Small intestine (tissue), 7 donors: ENCODE measurements around the gene TTLL13. TPM values are rescaled to one million over a fixed set of nuclear protein-coding genes. Genes with fewer than 3 reads are reported as not detected.
"Not testable (repeated sequence)": the region's sequence is repeated elsewhere in the genome, so short reads cannot be mapped to it uniquely, and the experiment has no call there.

Experiments
- DNase-seq, 2 donors: peaks; one replicate each; pipeline versions ENCODE4 v3.0.0 to v3.0.0-alpha.2; 2013
- FAIRE-seq: peaks from 2 replicates; lab custom pipeline; 2012; peaks lifted over from hg19 to GRCh38; lab: Jason Lieb, UNC
- H3K27ac ChIP-seq, 3 donors: one replicate each; pipeline ENCODE4 v1.5.1; 2013; ENCODE audit warnings: low read length in 2 of 3, mild to moderate bottlenecking in 2 of 3, control low read depth in 1 of 3, inconsistent platforms in 1 of 3, low read depth in 1 of 3, moderate library complexity in 1 of 3
- H3K27me3 ChIP-seq, 3 donors: one replicate each; pipeline ENCODE4 v1.6.1; 2013; ENCODE audit warnings: low read length in 3 of 3, inconsistent platforms in 1 of 3; ENCODE audit not compliant: control insufficient read depth in 3 of 3, insufficient read depth in 3 of 3
- H3K36me3 ChIP-seq, 3 donors: one replicate each; pipeline ENCODE4 v1.6.1; 2013; ENCODE audit warnings: low read length in 3 of 3, inconsistent platforms in 1 of 3, low read depth in 1 of 3, mild to moderate bottlenecking in 1 of 3, moderate library complexity in 1 of 3; ENCODE audit not compliant: control insufficient read depth in 3 of 3, insufficient read depth in 2 of 3
- H3K4me1 ChIP-seq, 3 donors: one replicate each; pipeline ENCODE4 v1.6.1; 2013; ENCODE audit warnings: low read length in 2 of 3, inconsistent platforms in 1 of 3, low read depth in 1 of 3, mild to moderate bottlenecking in 1 of 3, moderate library complexity in 1 of 3; ENCODE audit not compliant: control insufficient read depth in 3 of 3, insufficient read depth in 2 of 3
- H3K4me3 ChIP-seq, 3 donors: one replicate each; pipeline ENCODE4 v1.5.1; 2013; ENCODE audit warnings: low read length in 3 of 3, control low read depth in 1 of 3, inconsistent platforms in 1 of 3, low read depth in 1 of 3, mild to moderate bottlenecking in 1 of 3, moderate library complexity in 1 of 3
- H3K9me3 ChIP-seq, 2 donors: one replicate each; pipeline ENCODE4 v1.6.1; 2013; ENCODE audit warnings: low read depth in 1 of 2, low read length in 1 of 2; ENCODE audit not compliant: control insufficient read depth in 2 of 2, insufficient read depth in 1 of 2
- whole genome bisulfite sequencing, 3 donors: extraction: QIAGEN DNeasy Blood & Tissue Kit; methylation state at CpG; one replicate each; pipeline ENCODE4 v1.1.7; 2013; 5-methylcytosine and 5-hydroxymethylcytosine counted together
- polyA plus RNA-seq, 4 donors: library from polyadenylated mRNA; stranded (reverse) in 3 of 4; unstranded in 1 of 4; fragments of 200-250 nt in 3 of 4; fragments of 120-200 nt in 1 of 4; gene quantifications; one replicate each; pipeline versions ENCODE4 v1.2.1 to v1.2.3, GENCODE V29; 2013
- donor health status: healthy with polysubstance abuse.
- donor health status: control.
- donor health status: control.
- donor health status: Bipolar disorder and iron deficiency.
- donor health status: healthy.

Gene TTLL13
- polyA plus RNA-seq, 4 donors = 0.07 to 0.45 (median 0.27) TPM; not detected in 1

DNA sequence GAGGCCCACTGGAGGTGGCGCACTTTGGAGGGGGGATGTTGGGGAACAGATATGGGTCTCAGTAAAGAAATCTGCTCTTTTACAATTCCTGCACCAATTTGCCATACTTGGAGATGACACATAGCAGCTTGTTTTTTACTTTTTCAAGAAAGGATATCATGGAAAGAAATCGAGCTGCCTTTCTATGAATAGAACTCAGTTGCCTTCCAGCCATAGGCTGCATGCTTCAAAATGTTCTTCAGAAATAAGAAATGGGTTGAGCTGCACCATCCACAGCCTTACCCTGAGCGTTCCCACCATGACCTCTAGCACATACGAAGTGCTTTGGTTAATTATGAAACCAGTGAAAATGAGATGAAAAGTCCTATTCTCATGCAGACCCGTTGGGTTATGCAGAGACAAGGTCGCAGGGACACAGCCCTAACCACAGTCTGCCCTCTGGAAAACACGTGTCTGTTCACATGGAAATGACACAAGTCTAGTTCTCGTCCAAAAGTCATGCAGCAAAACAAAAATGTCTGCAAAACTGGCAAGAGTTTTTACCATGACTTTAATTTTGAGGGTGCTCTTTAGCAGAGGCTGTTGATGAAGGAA is 52.4 kb downstream of the TTLL13 start:
- H3K4me1 ChIP-seq = peaks cover 0 to 8% (median 0%) of the 10 kb centered on the region in 3 donors
- H3K27me3 ChIP-seq = no peaks in the 10 kb centered on the region
- no peak for DNase-seq
- no peaks in the 10 kb centered on the region for H3K9me3 ChIP-seq
- H3K4me3 ChIP-seq = no peak overlapping the region
- H3K36me3 ChIP-seq = no peaks in the 10 kb centered on the region
- H3K27ac ChIP-seq = no peak overlapping the region
- 71 to 85% (median 75%) methylated on average over 8 of the region's 8 CpGs for WGBS, 3 donors
- no peak for FAIRE-seq

DNA sequence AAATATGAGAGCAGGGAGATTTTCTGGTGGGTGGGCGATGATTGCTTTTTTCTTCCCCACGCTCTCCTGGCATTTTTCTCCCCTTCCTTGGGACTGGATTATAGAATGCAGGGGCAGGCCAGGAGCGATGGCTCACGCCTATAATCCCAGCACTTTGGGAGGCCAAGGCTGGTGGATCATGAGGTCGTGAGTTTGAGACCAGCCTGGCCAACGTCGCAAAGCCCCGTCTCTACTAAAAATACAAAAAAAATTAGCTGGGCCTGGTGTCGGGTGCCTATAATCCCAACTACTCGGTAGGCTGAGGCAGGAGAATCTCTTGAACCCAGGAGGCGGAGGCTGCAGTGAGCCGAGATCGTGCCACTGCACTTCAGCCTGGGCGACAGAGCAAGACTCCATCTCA is 56.0 kb downstream of the TTLL13 start:
- not testable (repeated sequence) for FAIRE-seq, H3K9me3 ChIP-seq, H3K27ac ChIP-seq, DNase-seq, H3K4me3 ChIP-seq, H3K36me3 ChIP-seq, H3K27me3 ChIP-seq
- 92 to 95% (median 95%) methylated on average over 14 of the region's 14 CpGs for WGBS, 3 donors
- H3K4me1 ChIP-seq = peaks cover 0 to 11% (median 0%) of the 10 kb centered on the region in 3 donors

DNA sequence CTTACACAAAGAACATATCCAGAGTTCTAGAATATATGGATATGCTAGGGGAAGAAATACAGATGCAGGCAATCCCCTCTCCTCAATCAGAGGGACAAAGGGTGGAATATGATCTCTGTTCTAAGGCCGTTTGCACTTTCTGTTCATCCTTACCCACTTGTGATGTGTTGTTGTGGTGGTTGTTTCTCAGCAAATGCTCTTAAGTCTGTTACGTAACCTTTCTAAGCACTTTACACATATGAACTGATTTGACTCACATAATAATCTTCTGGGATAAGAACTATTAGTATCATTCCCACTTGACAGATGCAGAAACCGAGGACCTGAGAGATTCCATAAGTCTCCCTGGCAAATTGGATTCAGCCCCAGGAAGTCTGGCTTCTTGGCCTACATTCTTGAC is 56.6 kb downstream of the TTLL13 start:
- Histone ChIP-seq H3K4me1 (peaks cover 0 to 11% (median 0%) of the 10 kb centered on the region in 3 donors), H3K36me3 (no peaks in the 10 kb centered on the region), H3K27ac (no peak overlapping the region), H3K27me3 (no peaks in the 10 kb centered on the region), H3K9me3 (no peaks in the 10 kb centered on the region), H3K4me3 (no peak overlapping the region)
- no peak for DNase-seq
- WGBS, 3 donors = 67 to 77% (median 76%) methylated on average over 3 of the region's 3 CpGs
- FAIRE-seq = no peak

DNA sequence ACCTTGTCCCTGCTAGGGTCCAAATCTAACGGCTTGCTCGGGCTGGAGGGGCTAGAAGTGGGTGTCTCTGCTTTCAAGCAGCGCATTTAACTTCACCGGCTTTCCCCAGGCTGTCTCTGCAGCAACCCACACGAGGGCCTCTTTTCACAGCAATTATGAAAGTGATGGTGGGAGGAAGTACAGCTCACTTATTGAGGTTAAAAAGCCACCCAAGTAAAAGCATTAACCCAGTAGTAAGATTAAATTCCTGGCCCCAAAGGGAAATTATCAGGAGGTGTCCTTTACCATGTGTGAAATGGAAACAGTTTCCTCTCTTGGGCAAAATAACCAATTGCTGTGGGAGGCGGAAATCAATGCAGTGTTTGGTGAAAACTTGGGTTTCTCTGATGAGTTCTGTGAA is 57.2 kb downstream of the TTLL13 start:
- 43 to 53% (median 47%) methylated on average over 6 of the region's 6 CpGs for WGBS, 3 donors

DNA sequence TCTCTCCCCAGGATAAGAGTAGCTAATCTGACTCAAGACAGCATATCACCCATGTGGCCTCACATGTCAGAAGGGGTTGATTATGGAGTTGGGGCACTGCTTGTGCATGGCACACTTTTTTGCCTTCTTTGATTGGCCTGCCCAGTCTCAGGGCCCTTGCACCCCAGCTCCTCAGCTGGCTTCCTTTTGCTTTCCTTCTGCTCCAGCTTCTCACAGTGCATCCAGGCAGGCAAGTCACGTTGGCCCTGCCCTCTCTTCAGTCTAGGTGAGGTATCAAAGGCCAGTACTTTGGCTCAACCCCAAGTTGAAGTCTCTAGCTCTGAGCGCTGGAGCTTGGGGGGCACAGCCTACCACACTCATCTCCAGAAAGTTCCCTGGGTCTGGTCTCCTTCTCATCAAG is 58.3 kb downstream of the TTLL13 start:
- H3K4me3 ChIP-seq = no peak overlapping the region

More for the DNA sequence above, 57.2 kb downstream of the TTLL13 start:
- no peak for FAIRE-seq
- Histone ChIP-seq H3K4me1 (peaks cover 0 to 11% (median 0%) of the 10 kb centered on the region in 3 donors), H3K4me3 (no peak overlapping the region), H3K27me3 (no peaks in the 10 kb centered on the region), H3K36me3 (no peaks in the 10 kb centered on the region), H3K9me3 (no peaks in the 10 kb centered on the region), H3K27ac (peak overlapping the region in 1 of 3 donors; percentile 10)
- DNase-seq = no peak

DNA sequence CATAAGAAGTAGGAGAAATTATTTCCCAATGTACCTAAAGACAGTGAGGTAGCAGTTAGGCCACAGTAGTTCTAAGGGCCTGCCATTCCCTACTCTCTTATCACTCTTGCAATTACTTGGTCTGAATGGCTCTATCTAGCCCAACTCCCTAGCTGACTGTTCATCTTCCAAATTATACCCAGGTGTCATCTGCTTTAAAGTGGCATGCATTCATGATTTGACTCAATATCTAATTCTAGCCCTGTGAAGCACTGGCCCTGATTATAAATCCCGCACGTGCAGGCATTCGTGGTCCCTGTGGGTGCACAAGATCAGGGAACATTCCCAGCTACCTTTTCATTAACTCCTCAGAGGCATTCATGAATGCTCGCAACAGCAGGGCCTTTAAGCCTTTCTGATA is 59.7 kb downstream of the TTLL13 start:
- Histone ChIP-seq H3K27me3 (no peaks in the 10 kb centered on the region), H3K36me3 (no peaks in the 10 kb centered on the region), H3K4me3 (no peak overlapping the region), H3K27ac (no peak overlapping the region), H3K9me3 (no peaks in the 10 kb centered on the region), H3K4me1 (peaks cover 0 to 11% (median 0%) of the 10 kb centered on the region in 3 donors)
- DNase-seq (no peak), FAIRE-seq (no peak)
- 94 to 96% (median 95%) methylated on average over 4 of the region's 4 CpGs for WGBS, 3 donors

More for the DNA sequence above, 58.3 kb downstream of the TTLL13 start:
- no peaks in the 10 kb centered on the region for H3K9me3 ChIP-seq
- H3K4me1 ChIP-seq = peaks cover 0 to 11% (median 0%) of the 10 kb centered on the region in 3 donors
- H3K36me3 ChIP-seq = no peaks in the 10 kb centered on the region
- H3K27ac ChIP-seq = no peak overlapping the region
- no peaks in the 10 kb centered on the region for H3K27me3 ChIP-seq
- DNase-seq (no peak), FAIRE-seq (no peak)
- WGBS, 3 donors = 18 to 73% (median 41%) methylated on average over 2 of the region's 2 CpGs

Other genes with a start within 250 kb of the TTLL13 start
- 10 to 100 TPM; 10.3 to 26.4 (median 18.8) TPM for gene ZNF710, start 248.2 kb upstream of the TTLL13 start, polyA plus RNA-seq
- 100 to 1,000 TPM in 2 of 4 donors, 10 to 100 TPM in 2; 26.8 to 285 (median 95.8) TPM for gene IDH2, start 147.1 kb upstream of the TTLL13 start, polyA plus RNA-seq
- gene SEMA4B, start 48.2 kb upstream of the TTLL13 start, polyA plus RNA-seq = 10 to 100 TPM; 26.2 to 47.2 (median 34.8) TPM
- gene CIB1, start 15.6 kb upstream of the TTLL13 start, polyA plus RNA-seq = 100 to 1,000 TPM; 107 to 360 (median 288) TPM
- gene GDPGP1, start 15.3 kb upstream of the TTLL13 start, polyA plus RNA-seq = 1 to 10 TPM; 4.9 to 8.6 (median 6.6) TPM
- 10 to 100 TPM; 41.4 to 69.8 (median 49.9) TPM for gene NGRN, start 16.1 kb downstream of the TTLL13 start, polyA plus RNA-seq
- gene ZNF774, start 102.7 kb downstream of the TTLL13 start, polyA plus RNA-seq = 1 to 10 TPM in 3 of 4 donors, under 1 TPM in 1; 0.89 to 6.7 (median 1.7) TPM
- 10 to 100 TPM; 54.3 to 91.2 (median 69.8) TPM for gene IQGAP1, start 138.7 kb downstream of the TTLL13 start, polyA plus RNA-seq